Fibroblast of lung (primary cell): ENCODE data around the gene PPARG.

Source experiments
- CTCF ChIP-seq, 2 donors: IDR thresholded peaks in 1 of 2; conservative IDR thresholded peaks in 1 of 2; 1 replicate in 1 of 2; 2 replicates in 1 of 2; pipeline ENCODE4 v1.5.1; 2011 to 2012; ENCODE audit warnings: low read length in 2 of 2, control low read depth in 1 of 2, inconsistent platforms in 1 of 2, low read depth in 1 of 2, mild to moderate bottlenecking in 1 of 2
- EZH2 ChIP-seq: IDR thresholded peaks from 2 replicates; pipeline ENCODE4 v1.5.1; 2012; ENCODE audit warnings: low read length, control low read depth, mild to moderate bottlenecking; ENCODE audit errors: missing control alignments

GRCh38 chr3:12465836-12466225, 177.0 kb downstream of the PPARG start:
- no peak for TF ChIP-seq CTCF (conservative IDR thresholded peaks at IDR 0.05 in 1 of 2, IDR thresholded peaks at IDR 0.05 in 1 of 2; ENCODE audit: low read depth in 1 of 2, low read length in 2 of 2)
- TF ChIP-seq EZH2: no peak
